Stimulated activated CD4-positive, alpha-beta T cell treated with anti-CD3 and anti-CD28 coated beads, Interleukin-15, amount 100 ng/mL, for 24 hours (primary cell): ENCODE data around the gene RYR2.
"Not testable (repeated sequence)": the region's sequence is repeated elsewhere in the genome, so short reads cannot be mapped to it uniquely, and the experiment has no call there.

Experiments
- DNase-seq: peaks from one replicate; pipeline ENCODE4 v3.0.0-alpha.2; 2020

RYR2 gene

GRCh38 chr1:237151979-237152378 lies 110.0 kb downstream of the RYR2 start:
- not testable (repeated sequence) for DNase-seq

- DNase-seq, result no peak
These were observed 110.7 kb downstream of the RYR2 start for GRCh38 chr1:237152506-237153335.

- DNase-seq, result no peak
These were observed 112.2 kb downstream of the RYR2 start for GRCh38 chr1:237154157-237154556.

- DNase-seq, result no peak
These were observed 122.7 kb downstream of the RYR2 start for GRCh38 chr1:237164406-237165352.

- DNase-seq, result no peak
These were observed 124.1 kb downstream of the RYR2 start for GRCh38 chr1:237166086-237166485.

GRCh38 chr1:237166593-237167101 lies 124.7 kb downstream of the RYR2 start:
- no peak for DNase-seq

- no peak for DNase-seq
These were observed 128.2 kb downstream of the RYR2 start for GRCh38 chr1:237170149-237170548.

- no peak for DNase-seq
These were observed 129.6 kb downstream of the RYR2 start for GRCh38 chr1:237171454-237172117.

- no peak for DNase-seq
These were observed 130.1 kb downstream of the RYR2 start for GRCh38 chr1:237172118-237172485.

- DNase-seq, result no peak
These were observed 137.5 kb downstream of the RYR2 start for GRCh38 chr1:237179503-237179902.

- DNase-seq, result no peak
These were observed 138.3 kb downstream of the RYR2 start for GRCh38 chr1:237180256-237180655.

GRCh38 chr1:237181743-237182317 lies 139.8 kb downstream of the RYR2 start:
- DNase-seq, result no peak

- DNase-seq, result no peak
These were observed 142.1 kb downstream of the RYR2 start for GRCh38 chr1:237183963-237184540.

- no peak for DNase-seq
These were observed 144.7 kb downstream of the RYR2 start for GRCh38 chr1:237186675-237187074.

- DNase-seq, result no peak
These were observed 145.9 kb downstream of the RYR2 start for GRCh38 chr1:237187842-237188241.

- DNase-seq, result no peak
These were observed 149.4 kb downstream of the RYR2 start for GRCh38 chr1:237191403-237191802.

GRCh38 chr1:237197470-237198425 lies 155.8 kb downstream of the RYR2 start:
- DNase-seq, result no peak

- DNase-seq, result no peak
These were observed 157.0 kb downstream of the RYR2 start for GRCh38 chr1:237199026-237199425.

GRCh38 chr1:237201155-237201554 lies 159.2 kb downstream of the RYR2 start:
- no peak for DNase-seq

GRCh38 chr1:237204841-237205240 lies 162.9 kb downstream of the RYR2 start:
- DNase-seq, result no peak
